SHP77 (cell line): ENCODE measurements around the gene MRPL51.

Experiments used
- DNase-seq, 2 experiments: peaks; one replicate each; lab custom pipeline; 2025; lab: John Stamatoyannopoulos, UW

Gene MRPL51

DNA sequence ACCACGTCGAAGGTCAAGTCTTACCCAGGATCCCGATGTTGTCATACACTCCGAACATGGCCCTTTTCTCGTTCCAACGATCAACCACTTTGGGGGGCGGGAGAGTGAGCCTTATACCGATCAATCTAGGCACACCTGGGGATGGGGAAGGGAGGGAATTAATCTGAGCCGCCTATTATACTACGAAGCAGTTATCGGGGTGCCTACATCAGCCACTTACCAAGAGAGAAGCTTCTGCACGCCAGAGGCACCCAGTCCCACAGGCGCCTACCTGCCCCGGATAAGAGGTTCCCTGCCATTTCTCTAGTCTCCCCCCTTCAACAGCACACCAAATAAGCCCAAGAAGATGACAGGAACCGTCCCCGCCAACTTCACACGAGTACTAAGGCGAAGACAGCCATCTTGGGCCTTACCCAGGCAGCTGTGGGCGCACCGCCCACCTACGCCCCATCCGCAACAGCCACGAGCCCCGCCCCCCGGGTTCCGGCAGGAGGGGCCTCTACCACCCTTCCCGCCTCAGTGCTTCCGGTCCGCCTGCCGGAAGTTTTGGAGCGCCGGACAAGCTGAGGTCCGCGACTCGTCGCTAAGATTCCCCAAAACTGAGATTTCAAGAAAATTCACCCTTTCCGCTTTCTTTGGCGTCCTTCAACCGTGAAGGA, at the start of gene MRPL51:
MRPL51 (minus strand) TSS at position 425 of the 659 bp plus-strand sequence; CDS start at position 299, 126 bp downstream.
- DNase-seq = peak; percentile 58 to 84

GRCh38 chr12:6542209-6543009, 49.3 kb upstream of the MRPL51 start:
- DNase-seq = peak in 1 of 2 experiments; percentile 12

DNA sequence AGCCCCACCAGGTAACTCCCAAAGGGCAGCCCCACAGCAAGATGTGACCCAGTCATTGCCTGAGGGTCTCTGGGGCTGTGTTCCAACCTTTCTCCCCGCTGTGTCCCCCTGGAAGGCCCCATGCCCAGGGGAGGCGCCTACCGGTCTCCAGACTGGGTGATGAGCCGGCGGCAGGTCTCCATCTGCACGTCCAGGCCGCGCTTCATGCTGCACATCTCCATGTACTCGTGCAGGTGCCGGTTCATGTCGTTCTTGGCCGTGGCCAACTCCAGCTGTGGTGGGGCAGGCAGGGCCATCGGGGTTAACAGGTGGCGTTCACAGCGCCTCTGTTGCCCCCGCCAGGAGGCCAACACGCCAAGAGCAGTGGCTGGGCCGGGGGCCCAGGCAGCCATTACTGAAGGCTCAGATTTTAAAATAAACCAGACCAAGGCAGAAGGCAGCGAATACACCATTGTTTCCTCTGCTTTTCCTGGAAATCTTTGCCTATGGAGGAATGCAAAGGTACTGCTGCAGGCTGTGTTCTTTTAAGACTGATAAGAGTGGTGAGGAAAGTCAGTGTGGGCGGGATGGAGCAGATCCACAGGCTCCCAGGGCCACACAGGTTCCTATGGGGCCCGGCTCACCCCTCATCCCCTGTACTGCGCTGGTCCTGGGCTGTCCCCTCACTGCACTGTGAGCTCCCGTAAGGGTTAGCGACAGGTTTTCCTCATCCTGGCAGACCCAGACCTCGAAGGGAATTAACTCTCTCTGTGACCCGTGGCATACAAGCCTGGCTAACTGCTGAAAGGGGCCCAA, 48.5 kb upstream of the MRPL51 start:
- no peak for DNase-seq

- peak in 1 of 2 experiments; percentile 45 for DNase-seq
Observed at GRCh38 chr12:6540181-6540877, 47.3 kb upstream of the MRPL51 start.

DNA sequence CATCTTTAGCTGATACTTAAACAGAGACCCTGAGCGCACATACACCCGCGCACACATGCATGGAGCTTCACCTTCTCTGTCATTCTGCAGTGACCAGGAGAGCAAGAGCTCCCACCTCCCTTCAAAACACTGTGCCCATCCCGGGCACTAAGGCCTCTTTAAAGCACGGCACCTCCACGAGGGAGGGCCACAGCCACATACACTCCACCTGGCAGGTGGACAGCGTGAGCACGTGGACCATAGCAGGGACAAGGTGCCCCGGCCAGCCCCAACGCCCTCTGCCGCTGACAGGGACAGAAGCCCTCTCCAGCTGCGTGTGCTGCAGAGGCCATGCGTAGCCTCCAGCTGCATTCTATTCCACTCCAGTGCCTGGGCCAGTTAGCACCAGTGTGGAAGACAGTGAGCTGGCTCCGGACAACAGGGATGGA, 46.7 kb upstream of the MRPL51 start:
- peak in 1 of 2 experiments; percentile 41 for DNase-seq

DNA sequence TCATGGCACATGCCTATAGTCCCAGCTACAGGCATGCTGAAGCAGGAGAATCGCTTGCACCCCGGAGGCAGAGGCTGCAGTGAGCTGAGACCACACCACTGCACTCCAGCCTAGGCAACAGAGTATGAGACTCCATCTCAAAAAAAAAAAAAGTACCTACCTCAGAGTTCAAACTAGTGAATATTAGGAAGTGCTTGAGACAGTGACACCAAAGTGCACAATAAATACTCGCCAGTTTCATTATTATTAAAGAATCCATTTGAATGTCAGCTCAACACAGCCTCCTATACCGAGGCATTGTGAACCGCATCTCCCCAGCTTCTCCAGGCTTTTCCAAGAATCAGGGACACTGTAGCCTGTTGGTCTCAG, 46.2 kb upstream of the MRPL51 start:
- DNase-seq = no peak

DNA sequence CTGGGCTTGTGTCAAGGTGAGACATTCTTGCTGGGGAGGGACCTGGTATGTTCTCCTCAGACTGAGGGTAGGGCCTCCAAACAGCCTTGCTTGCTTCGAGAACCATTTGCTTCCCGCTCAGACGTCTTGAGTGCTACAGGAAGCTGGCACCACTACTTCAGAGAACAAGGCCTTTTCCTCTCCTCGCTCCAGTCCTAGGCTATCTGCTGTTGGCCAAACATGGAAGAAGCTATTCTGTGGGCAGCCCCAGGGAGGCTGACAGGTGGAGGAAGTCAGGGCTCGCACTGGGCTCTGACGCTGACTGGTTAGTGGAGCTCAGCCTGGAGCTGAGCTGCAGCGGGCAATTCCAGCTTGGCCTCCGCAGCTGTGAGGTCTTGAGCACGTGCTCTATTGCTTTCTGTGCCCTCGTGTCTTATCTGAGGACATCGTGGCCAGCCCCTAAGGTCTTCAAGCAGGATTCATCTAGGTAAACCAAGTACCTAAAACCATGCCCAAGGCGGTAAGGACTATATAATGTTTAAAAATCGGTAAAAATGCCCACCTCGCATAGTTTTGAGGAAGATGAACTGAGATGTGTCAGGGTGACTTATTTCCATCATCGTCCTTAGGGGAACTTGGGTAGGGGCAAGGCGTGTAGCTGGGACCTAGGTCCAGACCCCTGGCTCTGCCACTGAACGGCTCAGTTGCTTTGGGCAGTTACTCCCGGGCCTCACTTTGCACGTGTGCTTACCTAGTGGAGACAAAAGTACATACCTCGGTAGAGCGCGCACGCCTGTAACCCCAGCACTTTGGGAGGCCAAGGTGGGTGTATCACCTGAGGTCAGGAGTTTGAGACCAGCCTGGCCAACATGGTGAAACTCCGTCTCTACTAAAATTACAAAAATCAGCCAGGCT, 45.6 kb upstream of the MRPL51 start:
- DNase-seq = no peak

DNA sequence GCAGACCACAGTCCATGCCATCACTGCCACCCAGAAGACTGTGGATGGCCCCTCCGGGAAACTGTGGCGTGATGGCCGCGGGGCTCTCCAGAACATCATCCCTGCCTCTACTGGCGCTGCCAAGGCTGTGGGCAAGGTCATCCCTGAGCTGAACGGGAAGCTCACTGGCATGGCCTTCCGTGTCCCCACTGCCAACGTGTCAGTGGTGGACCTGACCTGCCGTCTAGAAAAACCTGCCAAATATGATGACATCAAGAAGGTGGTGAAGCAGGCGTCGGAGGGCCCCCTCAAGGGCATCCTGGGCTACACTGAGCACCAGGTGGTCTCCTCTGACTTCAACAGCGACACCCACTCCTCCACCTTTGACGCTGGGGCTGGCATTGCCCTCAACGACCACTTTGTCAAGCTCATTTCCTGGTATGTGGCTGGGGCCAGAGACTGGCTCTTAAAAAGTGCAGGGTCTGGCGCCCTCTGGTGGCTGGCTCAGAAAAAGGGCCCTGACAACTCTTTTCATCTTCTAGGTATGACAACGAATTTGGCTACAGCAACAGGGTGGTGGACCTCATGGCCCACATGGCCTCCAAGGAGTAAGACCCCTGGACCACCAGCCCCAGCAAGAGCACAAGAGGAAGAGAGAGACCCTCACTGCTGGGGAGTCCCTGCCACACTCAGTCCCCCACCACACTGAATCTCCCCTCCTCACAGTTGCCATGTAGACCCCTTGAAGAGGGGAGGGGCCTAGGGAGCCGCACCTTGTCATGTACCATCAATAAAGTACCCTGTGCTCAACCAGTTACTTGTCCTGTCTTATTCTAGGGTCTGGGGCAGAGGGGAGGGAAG, 44.7 kb upstream of the MRPL51 start:
- peak; percentile 27 to 62 for DNase-seq

DNA sequence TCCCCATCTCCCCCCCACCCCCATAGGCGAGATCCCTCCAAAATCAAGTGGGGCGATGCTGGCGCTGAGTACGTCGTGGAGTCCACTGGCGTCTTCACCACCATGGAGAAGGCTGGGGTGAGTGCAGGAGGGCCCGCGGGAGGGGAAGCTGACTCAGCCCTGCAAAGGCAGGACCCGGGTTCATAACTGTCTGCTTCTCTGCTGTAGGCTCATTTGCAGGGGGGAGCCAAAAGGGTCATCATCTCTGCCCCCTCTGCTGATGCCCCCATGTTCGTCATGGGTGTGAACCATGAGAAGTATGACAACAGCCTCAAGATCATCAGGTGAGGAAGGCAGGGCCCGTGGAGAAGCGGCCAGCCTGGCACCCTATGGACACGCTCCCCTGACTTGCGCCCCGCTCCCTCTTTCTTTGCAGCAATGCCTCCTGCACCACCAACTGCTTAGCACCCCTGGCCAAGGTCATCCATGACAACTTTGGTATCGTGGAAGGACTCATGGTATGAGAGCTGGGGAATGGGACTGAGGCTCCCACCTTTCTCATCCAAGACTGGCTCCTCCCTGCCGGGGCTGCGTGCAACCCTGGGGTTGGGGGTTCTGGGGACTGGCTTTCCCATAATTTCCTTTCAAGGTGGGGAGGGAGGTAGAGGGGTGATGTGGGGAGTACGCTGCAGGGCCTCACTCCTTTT, 44.0 kb upstream of the MRPL51 start:
- no peak for DNase-seq

DNA sequence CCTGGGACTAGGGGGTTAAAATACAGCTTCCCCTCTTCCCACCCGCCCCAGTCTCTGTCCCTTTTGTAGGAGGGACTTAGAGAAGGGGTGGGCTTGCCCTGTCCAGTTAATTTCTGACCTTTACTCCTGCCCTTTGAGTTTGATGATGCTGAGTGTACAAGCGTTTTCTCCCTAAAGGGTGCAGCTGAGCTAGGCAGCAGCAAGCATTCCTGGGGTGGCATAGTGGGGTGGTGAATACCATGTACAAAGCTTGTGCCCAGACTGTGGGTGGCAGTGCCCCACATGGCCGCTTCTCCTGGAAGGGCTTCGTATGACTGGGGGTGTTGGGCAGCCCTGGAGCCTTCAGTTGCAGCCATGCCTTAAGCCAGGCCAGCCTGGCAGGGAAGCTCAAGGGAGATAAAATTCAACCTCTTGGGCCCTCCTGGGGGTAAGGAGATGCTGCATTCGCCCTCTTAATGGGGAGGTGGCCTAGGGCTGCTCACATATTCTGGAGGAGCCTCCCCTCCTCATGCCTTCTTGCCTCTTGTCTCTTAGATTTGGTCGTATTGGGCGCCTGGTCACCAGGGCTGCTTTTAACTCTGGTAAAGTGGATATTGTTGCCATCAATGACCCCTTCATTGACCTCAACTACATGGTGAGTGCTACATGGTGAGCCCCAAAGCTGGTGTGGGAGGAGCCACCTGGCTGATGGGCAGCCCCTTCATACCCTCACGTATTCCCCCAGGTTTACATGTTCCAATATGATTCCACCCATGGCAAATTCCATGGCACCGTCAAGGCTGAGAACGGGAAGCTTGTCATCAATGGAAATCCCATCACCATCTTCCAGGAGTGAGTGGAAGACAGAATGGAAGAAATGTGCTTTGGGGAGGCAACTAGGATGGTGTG, 43.1 kb upstream of the MRPL51 start:
- DNase-seq = no peak

DNA sequence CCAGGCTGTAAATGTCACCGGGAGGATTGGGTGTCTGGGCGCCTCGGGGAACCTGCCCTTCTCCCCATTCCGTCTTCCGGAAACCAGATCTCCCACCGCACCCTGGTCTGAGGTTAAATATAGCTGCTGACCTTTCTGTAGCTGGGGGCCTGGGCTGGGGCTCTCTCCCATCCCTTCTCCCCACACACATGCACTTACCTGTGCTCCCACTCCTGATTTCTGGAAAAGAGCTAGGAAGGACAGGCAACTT, 42.6 kb upstream of the MRPL51 start:
- DNase-seq = no peak

DNA sequence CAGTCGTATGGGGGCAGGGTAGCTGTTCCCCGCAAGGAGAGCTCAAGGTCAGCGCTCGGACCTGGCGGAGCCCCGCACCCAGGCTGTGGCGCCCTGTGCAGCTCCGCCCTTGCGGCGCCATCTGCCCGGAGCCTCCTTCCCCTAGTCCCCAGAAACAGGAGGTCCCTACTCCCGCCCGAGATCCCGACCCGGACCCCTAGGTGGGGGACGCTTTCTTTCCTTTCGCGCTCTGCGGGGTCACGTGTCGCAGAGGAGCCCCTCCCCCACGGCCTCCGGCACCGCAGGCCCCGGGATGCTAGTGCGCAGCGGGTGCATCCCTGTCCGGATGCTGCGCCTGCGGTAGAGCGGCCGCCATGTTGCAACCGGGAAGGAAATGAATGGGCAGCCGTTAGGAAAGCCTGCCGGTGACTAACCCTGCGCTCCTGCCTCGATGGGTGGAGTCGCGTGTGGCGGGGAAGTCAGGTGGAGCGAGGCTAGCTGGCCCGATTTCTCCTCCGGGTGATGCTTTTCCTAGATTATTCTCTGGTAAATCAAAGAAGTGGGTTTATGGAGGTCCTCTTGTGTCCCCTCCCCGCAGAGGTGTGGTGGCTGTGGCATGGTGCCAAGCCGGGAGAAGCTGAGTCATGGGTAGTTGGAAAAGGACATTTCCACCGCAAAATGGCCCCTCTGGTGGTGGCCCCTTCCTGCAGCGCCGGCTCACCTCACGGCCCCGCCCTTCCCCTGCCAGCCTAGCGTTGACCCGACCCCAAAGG, 42.1 kb upstream of the MRPL51 start:
- no peak for DNase-seq

GRCh38 chr12:6534695-6534944, 41.6 kb upstream of the MRPL51 start:
- DNase-seq = no peak

- peak; percentile 74 to 76 for DNase-seq
Observed at GRCh38 chr12:6533923-6534694, 41.0 kb upstream of the MRPL51 start, which contains the start of gene GAPDH. Gene GAPDH, plus strand, starts transcription at chr12:6534517. Its CDS starts 316 bp downstream, at chr12:6534833.

DNA sequence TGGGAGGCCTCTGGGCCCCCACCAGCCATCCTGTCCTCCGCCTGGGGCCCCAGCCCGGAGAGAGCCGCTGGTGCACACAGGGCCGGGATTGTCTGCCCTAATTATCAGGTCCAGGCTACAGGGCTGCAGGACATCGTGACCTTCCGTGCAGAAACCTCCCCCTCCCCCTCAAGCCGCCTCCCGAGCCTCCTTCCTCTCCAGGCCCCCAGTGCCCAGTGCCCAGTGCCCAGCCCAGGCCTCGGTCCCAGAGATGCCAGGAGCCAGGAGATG, 40.5 kb upstream of the MRPL51 start:
- no peak for DNase-seq

GRCh38 chr12:6532927-6533652, 40.0 kb upstream of the MRPL51 start:
- peak in 1 of 2 experiments; percentile 38 for DNase-seq
